ENCODE measurements around the gene GRAMD2B. TPM values are rescaled to one million over a fixed set of nuclear protein-coding genes. Genes with fewer than 3 reads are reported as not detected.

The GRAMD2B gene
- total and polyA plus RNA-seq, 2 of the 8 experiments (the other 6 are each of a cell fraction or from before 2014, with no cell fraction given): 6.4 to 9.4 TPM

GRCh38 chr5:126483156-126483555 is 59.9 kb downstream of the GRAMD2B start (continued):
- TF ChIP-seq SP2 (IDR thresholded peaks at IDR 0.05; ENCODE audit: low read length) (no peak), RFX5 (IDR thresholded peaks at IDR 0.05; ENCODE audit: borderline replicate concordance, low read depth, low read length) (no peak), USF2 (IDR thresholded peaks at IDR 0.05; ENCODE audit: low read length) (no peak)
- TF ChIP-seq, protein P1, sequence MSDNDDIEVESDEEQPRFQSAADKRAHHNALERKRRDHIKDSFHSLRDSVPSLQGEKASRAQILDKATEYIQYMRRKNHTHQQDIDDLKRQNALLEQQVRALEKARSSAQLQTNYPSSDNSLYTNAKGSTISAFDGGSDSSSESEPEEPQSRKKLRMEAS (IDR thresholded peaks at IDR 0.05): no peak

Measured in H1 (cell line).